SK-N-SH (cell line): ENCODE measurements around the gene FAM135A. TPM values are rescaled to one million over a fixed set of nuclear protein-coding genes. Genes with fewer than 3 reads are reported as not detected.

Experiments used
- CTCF ChIA-PET: fragments of 300-600, 350-600 bp; formaldehyde crosslinking; extraction: SDS; loops from one replicate; lab custom pipeline; 2021; lab: Yijun Ruan, JAX
- POLR2A ChIA-PET: fragments of 350-600 bp; sonication (Branson Sonifier 250); formaldehyde crosslinking; extraction: SDS; loops from one replicate; lab custom pipeline; 2020; ENCODE audit warnings: antibody characterized with exemption, inconsistent platforms; lab: Yijun Ruan, JAX
- DNase-seq: peaks from one replicate; pipeline ENCODE4 v3.0.0; 2012
- H2AFZ ChIP-seq: fragments of 200-600 bp; sonication (generic); 2 replicates; pipeline ENCODE4 v1.8.1; 2016; ENCODE audit warnings: antibody characterized with exemption, mild to moderate bottlenecking, low read depth
- H3F3A ChIP-seq: fragments of 200-600 bp; sonication (generic); replicated peaks from 2 replicates; pipeline ENCODE3; 2016; ENCODE audit warnings: antibody characterized with exemption, mild to moderate bottlenecking; ENCODE audit not compliant: insufficient read depth
- H3K27ac ChIP-seq, 2 experiments: fragments of 200-500 bp in 1 of 2; fragments of 200-600 bp in 1 of 2; sonication (Bioruptor generic) in 1 of 2; sonication (generic), shearing (Covaris generic) in 1 of 2; 2 replicates each; pipeline versions ENCODE4 v1.5.1 to v1.6.1; 2014 to 2016; ENCODE audit warnings: low read depth in 2 of 2, inconsistent platforms in 1 of 2, low read length in 1 of 2, mild to moderate bottlenecking in 1 of 2, mixed read lengths in 1 of 2
- H3K27me3 ChIP-seq: fragments of 200-600 bp; sonication (generic), shearing (Covaris generic); 2 replicates; pipeline ENCODE4 v1.6.1; 2016; ENCODE audit warnings: mixed run types; ENCODE audit not compliant: insufficient read depth
- H3K36me3 ChIP-seq, 2 experiments: fragments of 200-500 bp in 1 of 2; fragments of 200-600 bp in 1 of 2; sonication (Bioruptor generic) in 1 of 2; sonication (generic) in 1 of 2; replicated peaks in 1 of 2; 2 replicates each; pipeline versions ENCODE3 to v1.5.1; 2014 to 2016; ENCODE audit warnings: low read length in 1 of 2, mild to moderate bottlenecking in 1 of 2; ENCODE audit not compliant: insufficient read depth in 2 of 2, control insufficient read depth in 1 of 2
- H3K4me1 ChIP-seq, 2 experiments: fragments of 200-500 bp in 1 of 2; fragments of 200-600 bp in 1 of 2; sonication (Bioruptor generic) in 1 of 2; sonication (generic), shearing (Covaris generic) in 1 of 2; 2 replicates each; pipeline versions ENCODE4 v1.5.1 to v1.6.1; 2014 to 2016; ENCODE audit warnings: low read depth in 1 of 2, low read length in 1 of 2, mixed run types in 1 of 2; ENCODE audit not compliant: insufficient read depth in 2 of 2, control insufficient read depth in 1 of 2
- H3K4me2 ChIP-seq: fragments of 200-600 bp; sonication (generic), shearing (Covaris generic); 2 replicates; pipeline ENCODE4 v1.6.1; 2017; ENCODE audit warnings: mixed run types
- H3K4me3 ChIP-seq, 2 experiments: fragments of 200-500 bp in 1 of 2; fragments of 200-600 bp in 1 of 2; sonication (Bioruptor generic) in 1 of 2; sonication (generic), shearing (Covaris generic) in 1 of 2; 2 replicates each; pipeline versions ENCODE4 v1.5.1 to v1.8.1; 2014 to 2016; ENCODE audit warnings: low read depth in 2 of 2, inconsistent platforms in 1 of 2, low read length in 1 of 2, mild to moderate bottlenecking in 1 of 2, mixed read lengths in 1 of 2, moderate library complexity in 1 of 2
- H3K79me2 ChIP-seq: fragments of 200-600 bp; sonication (generic); 2 replicates; pipeline ENCODE4 v1.8.1; 2017; ENCODE audit warnings: mild to moderate bottlenecking; ENCODE audit not compliant: insufficient read depth
- H3K9ac ChIP-seq: fragments of 200-600 bp; sonication (generic); 2 replicates; pipeline ENCODE4 v1.6.1; 2017; ENCODE audit warnings: mixed run types
- H3K9me2 ChIP-seq: fragments of 200-600 bp; sonication (generic); 2 replicates; pipeline ENCODE4 v1.6.1; 2017; ENCODE audit warnings: mixed run types
- H3K9me3 ChIP-seq: fragments of 200-600 bp; sonication (generic); 2 replicates; pipeline ENCODE4 v1.6.1; 2017; ENCODE audit warnings: mixed run types, mild to moderate bottlenecking, moderate library complexity
- H4K20me1 ChIP-seq: fragments of 200-600 bp; sonication (generic); 2 replicates; pipeline ENCODE4 v1.6.1; 2017; ENCODE audit warnings: mild to moderate bottlenecking, mixed run types; ENCODE audit not compliant: insufficient read depth
- EP300 ChIP-seq, 2 experiments: IDR thresholded peaks; 2 replicates each; pipeline versions ENCODE4 v1.4.0 to v1.6.1; 2012; ENCODE audit warnings: borderline replicate concordance in 1 of 2, low read depth in 1 of 2, low read length in 1 of 2
- GATA2 ChIP-seq: sonication (generic); formaldehyde crosslinking; IDR thresholded peaks from 2 replicates; pipeline ENCODE4 v1.5.0; 2020; ENCODE audit warnings: mild to moderate bottlenecking, missing genetic modification reagents
- MEF2A ChIP-seq: IDR thresholded peaks from 2 replicates; pipeline ENCODE4 v1.4.0; 2012; ENCODE audit warnings: low read depth, borderline replicate concordance
- NFIC ChIP-seq: IDR thresholded peaks from 2 replicates; pipeline ENCODE4 v1.4.0; 2012; ENCODE audit warnings: borderline replicate concordance
- POLR2AphosphoS5 ChIP-seq: IDR thresholded peaks from 2 replicates; pipeline ENCODE4 v1.6.1; 2012; ENCODE audit warnings: low read depth, low read length
- RAD21 ChIP-seq: IDR thresholded peaks from 2 replicates; pipeline ENCODE4 v1.6.1; 2012; ENCODE audit warnings: mild to moderate bottlenecking, low read length
- RCOR1 ChIP-seq: fragments of 150-350 bp; IDR thresholded peaks from 2 replicates; pipeline ENCODE4 v1.6.1; 2017; ENCODE audit warnings: antibody characterized with exemption, low read length
- REST ChIP-seq: IDR thresholded peaks from 2 replicates; pipeline ENCODE4 v1.6.1; 2012; ENCODE audit warnings: mild to moderate bottlenecking, low read depth, low read length, moderate library complexity
- RFX5 ChIP-seq: IDR thresholded peaks from 2 replicates; pipeline ENCODE4 v1.6.1; 2012; ENCODE audit warnings: mild to moderate bottlenecking, improper control_type of control experiment, low read length
- TCF12 ChIP-seq: IDR thresholded peaks from 2 replicates; pipeline ENCODE4 v1.4.0; 2012
- ZBTB33 ChIP-seq: IDR thresholded peaks from 2 replicates; pipeline ENCODE4 v1.4.0; 2012; ENCODE audit warnings: low read depth, borderline replicate concordance
- WGBS: methylation state at CpG from one replicate; pipeline ENCODE4 v1.1.6; 2017; ENCODE audit warnings: low lambda C conversion rate; 5-methylcytosine and 5-hydroxymethylcytosine counted together
- polyA plus RNA-seq, 3 experiments: library from polyadenylated mRNA; depleted of rRNA; stranded (reverse); fragments of >200 nt; gene quantifications; 2 replicates each; pipeline ENCODE4 v1.2.3, GENCODE V29; 2012
- TF ChIP-seq, protein P1 (sequence below): IDR thresholded peaks from 2 replicates; pipeline ENCODE4 v1.4.0; 2012; ENCODE audit warnings: low read depth, borderline replicate concordance
- TF ChIP-seq, protein P2 (sequence below): IDR thresholded peaks from 2 replicates; pipeline ENCODE4; 2012

FAM135A gene
- polyA plus RNA-seq, 1 of the 3 experiments (the other 2 are of a cell fraction), result 2.6 TPM

GRCh38 chr6:70391492-70391891 lies 21.8 kb upstream of the FAM135A start:
- Histone ChIP-seq H4K20me1 (no peaks in the 10 kb centered on the region), H3K36me3 (no peaks in the 10 kb centered on the region), H3K4me3 (no peak overlapping the region), H3K4me2 (no peak overlapping the region)
- TF ChIP-seq RAD21, result no peak
- TF ChIP-seq POLR2AphosphoS5, result no peak
- TF ChIP-seq GATA2 (CRISPR knock-in tag), result no peak
- TF ChIP-seq, protein P1, sequence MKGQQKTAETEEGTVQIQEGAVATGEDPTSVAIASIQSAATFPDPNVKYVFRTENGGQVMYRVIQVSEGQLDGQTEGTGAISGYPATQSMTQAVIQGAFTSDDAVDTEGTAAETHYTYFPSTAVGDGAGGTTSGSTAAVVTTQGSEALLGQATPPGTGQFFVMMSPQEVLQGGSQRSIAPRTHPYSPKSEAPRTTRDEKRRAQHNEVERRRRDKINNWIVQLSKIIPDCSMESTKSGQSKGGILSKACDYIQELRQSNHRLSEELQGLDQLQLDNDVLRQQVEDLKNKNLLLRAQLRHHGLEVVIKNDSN, result no peak
- TF ChIP-seq MEF2A, result no peak
- TF ChIP-seq NFIC, result no peak
- TF ChIP-seq REST, result no peak
- no peak for TF ChIP-seq ZBTB33
- TF ChIP-seq, protein P2, sequence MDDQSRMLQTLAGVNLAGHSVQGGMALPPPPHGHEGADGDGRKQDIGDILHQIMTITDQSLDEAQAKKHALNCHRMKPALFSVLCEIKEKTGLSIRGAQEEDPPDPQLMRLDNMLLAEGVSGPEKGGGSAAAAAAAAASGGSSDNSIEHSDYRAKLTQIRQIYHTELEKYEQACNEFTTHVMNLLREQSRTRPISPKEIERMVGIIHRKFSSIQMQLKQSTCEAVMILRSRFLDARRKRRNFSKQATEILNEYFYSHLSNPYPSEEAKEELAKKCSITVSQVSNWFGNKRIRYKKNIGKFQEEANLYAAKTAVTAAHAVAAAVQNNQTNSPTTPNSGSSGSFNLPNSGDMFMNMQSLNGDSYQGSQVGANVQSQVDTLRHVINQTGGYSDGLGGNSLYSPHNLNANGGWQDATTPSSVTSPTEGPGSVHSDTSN, result no peak
- no peak for TF ChIP-seq TCF12
- no peak for TF ChIP-seq RCOR1
- TF ChIP-seq RFX5, result no peak
- TF ChIP-seq EP300 (IDR thresholded peaks at IDR 0.05; ENCODE audit: borderline replicate concordance in 1 of 2, low read depth in 1 of 2, low read length in 1 of 2), result no peak
- TF ChIP-seq, all 33 proteins: peak for 0
- H3K79me2 ChIP-seq, result no peaks in the 10 kb centered on the region
- H3F3A ChIP-seq, result no peaks in the 10 kb centered on the region
- H3K27me3 ChIP-seq, result no peaks in the 10 kb centered on the region
- WGBS, result 53% methylated on average over 3 of the region's 3 CpGs
- H3K9ac ChIP-seq, result no peak overlapping the region
- H2AFZ ChIP-seq, result no peak overlapping the region
- no peaks in the 10 kb centered on the region for H3K4me1 ChIP-seq
- no peak overlapping the region for H3K27ac ChIP-seq
- no peaks in the 10 kb centered on the region for H3K9me2 ChIP-seq
- no peak for DNase-seq
- POLR2A ChIA-PET, result no interaction called here
- CTCF ChIA-PET, result interaction anchor here (5.1 kb wide), 1 partner anchor 23 kb away, joined by 26 read pairs; no protein-coding TSS in a partner anchor
- H3K9me3 ChIP-seq, result no peaks in the 10 kb centered on the region
